Non-pigmented ciliary epithelial cell (primary cell): ENCODE data around the gene CABLES1.

Source experiments
- DNase-seq: peaks from one replicate; pipeline ENCODE4 v3.0.0-alpha.2; 2010; ENCODE audit warnings: low read depth

The CABLES1 gene

DNA sequence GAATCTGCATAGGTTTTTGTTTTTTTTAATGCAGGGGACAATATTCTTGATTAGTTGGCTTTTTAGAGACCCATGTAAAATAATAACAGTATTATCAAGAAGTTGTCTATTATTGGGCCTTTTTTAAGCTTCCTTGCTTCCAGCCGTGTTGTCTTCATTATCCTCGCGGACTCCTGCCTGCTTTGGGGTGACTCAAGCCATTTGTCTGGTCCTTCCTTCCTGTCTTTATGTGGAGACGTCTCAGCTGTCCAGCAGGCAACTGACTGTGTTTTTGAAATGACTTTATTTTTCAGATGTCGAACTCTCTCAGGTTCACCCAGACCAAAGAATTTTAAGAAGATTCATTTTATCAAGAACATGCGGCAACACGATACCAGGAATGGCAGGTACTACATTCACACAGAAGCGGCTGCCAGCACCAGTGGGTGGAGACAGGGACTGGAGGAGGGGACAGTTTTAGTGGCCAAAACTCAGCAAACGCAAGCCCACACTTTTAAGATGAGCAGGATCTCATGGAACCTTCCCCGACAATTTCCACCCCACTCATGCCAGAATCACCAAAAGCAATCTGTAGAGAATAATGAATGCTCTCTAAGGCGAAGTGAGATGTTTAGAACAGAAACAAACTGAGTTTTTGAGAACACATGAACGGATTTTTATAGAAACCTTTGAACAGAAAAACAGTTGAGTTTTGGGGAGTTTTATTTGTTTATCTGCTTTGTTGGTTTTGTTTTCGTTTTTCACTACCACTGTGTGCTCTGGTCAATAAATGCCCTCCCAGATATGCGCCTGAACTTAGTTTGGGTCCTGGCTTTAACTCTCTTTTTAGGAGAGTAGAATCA lies 59.1 kb downstream of the CABLES1 start:
- no peak for DNase-seq

DNA sequence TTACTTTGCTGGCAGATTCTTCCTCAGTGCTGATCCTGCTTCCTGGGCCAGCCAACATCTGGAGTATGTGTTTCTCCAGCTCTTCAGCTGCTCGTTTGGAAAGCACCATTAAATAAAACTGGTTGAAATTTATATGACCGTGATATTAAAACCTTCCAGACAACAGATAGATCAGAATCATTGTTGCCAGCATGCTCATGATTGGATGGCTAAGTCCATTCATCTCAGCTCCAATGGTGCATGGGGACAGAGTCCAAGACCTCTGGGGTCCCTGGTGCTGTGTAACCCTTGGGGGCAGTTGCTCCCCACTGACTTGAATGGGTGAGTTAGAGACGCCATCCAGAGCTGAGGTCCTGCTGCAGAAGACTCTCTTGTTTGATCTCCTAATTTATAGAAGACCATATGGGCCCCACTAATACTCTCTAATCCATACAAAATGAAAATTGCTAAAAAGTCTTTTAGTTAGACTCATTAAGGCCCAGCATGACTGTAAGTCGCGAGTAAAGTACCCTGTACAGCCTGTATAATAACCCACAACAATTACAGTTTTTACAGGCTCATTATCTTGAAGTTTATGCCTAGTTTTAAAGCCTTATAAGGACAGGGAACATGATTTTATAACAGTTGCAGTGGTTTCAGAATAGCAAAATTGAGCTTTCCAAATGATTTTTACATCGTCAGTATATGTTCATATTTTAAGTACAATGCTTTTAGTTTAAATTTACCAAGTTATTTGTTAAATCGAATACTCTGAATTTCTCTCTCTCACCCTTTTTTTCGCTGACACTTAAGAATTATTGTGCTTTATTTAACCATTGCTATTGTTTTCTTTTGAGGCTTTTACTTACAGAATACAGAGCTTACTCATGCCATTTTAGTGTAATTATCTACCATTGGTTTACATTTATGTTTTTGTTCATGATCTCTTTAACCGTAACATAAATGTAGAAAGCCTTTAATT lies 60.0 kb downstream of the CABLES1 start:
- DNase-seq = no peak

DNA sequence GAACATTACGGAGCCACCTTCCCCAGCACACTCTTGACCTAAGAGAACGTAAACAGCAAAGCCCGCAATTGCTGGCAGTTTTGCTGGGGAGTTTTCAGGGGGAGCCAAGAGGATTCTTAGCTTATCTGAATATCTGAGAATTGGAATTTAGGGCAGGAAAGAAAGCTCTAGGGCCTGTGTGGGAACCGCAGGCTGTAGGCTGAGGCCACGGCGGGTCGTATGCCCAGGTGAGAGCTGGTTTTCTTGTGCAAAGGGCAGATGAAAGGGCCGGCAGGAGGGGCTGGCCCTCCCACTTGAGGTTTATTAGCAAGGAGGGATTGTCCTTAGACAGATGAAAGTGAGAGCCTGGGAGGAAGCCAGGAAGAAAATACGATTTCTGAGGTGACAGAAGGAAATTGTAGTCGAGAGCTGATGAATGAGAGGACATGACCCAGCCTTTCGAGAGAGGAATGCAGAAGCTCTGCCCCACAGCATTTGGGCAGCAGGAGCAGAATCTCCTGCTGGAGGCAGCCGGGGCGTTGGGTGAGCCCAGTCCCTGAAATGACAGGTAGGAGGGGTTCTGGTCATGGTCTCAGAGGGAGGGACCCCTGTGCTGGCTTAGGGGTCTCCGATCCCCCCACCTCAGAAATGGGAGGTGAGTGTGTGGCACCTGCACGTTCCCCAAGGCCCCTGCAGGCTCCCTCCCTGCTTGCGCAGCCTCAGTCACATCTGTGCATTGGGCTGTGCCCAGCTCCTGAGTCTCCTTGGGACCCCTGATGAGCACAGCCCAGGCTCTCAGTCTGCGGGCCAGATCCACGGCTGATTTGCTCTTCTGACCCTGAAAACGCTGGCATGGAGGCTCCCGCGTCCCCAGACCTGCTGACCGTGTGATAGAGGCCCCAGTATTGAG lies 61.1 kb downstream of the CABLES1 start:
- DNase-seq = no peak

DNA sequence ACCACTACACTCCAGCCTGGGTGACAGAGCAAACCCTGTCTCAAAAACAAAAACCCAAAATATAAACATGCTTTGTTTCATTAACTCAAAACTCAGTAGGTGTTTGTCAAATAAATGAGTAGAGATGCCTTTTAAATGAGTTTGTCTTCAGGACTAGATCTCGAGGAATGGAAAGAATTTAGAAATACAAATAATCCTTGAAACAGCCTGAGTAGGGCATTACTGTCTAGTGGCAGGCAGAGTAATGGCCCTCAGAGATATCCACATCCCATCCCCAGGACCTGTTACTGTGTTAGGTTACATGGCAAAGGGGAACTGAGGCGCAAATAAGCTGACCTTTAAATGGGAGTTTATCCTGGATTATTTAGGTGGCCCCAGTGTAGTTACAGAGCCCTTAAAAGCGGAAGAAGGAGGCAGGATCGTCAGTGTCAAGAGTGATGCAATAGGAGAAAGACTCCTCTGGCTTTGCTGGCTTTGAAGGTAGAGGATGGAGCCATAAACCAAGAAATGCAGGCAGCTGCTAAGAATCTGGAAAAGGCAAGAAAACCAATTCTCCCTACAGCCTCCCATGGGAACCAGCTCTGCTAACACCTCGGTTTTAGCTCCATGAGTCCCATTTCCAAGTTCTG lies 63.0 kb downstream of the CABLES1 start:
- no peak for DNase-seq

DNA sequence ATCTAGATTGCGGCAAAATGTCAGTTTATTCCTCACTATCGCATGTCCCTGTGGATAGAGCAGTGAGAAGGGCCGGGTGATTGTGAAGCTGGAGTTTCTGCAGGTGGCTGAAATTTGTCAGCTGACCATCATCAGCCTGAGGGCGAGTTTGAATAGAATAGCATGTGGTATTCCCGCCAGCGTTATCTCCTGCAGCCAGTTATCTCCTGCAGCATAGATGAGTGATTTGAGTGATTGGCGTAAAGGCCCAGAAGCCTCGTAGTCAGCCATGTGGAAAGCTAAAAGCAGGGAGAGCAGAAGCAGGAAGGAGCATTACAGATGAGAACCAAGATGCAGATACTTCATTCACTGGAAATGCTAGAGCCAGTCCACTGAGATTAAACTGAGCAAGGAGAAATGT lies 65.5 kb downstream of the CABLES1 start:
- no peak for DNase-seq

DNA sequence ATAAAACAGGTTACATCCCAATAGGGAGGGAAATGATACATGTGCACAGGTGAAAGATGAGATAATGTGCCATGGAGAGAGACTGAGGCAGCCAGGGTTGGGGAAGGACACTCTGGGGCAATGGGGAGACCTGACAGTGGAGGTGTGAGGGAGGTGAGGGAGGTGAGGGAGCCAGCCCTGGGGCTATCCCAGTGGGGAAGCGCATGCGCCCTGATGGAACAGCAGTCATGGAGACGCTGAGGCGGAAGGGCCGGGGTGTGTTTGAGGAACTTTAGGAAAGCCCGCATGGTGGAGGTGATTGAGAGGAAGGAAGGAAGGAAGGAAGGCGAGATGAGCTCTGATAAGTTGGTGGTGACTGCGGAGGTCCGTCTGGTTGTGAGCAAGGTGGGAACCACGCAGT lies 66.5 kb downstream of the CABLES1 start:
- no peak for DNase-seq

DNA sequence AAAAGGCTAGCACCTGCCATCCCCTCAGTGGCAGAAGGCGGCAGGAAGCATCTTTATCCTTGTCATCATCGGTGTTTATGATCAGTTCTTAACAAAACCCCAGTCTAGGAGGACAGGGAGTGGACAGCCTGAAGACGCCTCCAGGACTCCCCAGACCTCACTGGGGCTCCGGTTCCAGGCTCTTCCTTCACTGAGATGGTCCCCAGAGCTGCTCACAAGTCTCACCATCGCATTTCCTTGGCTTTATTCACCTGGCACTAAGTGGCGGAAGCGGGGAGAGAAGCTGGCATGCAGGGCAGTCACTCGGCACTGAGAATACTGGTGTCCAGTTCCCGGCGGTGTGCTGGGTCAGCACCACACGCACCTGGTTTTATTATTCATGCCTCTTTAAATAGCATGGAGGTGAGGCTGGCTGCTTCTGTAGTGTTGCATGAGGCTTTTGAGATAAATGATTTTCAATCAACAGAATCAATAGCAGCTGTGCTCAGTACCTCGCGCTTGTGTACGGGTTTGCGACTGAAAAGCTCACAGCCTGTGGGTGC lies 68.7 kb downstream of the CABLES1 start:
- DNase-seq = no peak

DNA sequence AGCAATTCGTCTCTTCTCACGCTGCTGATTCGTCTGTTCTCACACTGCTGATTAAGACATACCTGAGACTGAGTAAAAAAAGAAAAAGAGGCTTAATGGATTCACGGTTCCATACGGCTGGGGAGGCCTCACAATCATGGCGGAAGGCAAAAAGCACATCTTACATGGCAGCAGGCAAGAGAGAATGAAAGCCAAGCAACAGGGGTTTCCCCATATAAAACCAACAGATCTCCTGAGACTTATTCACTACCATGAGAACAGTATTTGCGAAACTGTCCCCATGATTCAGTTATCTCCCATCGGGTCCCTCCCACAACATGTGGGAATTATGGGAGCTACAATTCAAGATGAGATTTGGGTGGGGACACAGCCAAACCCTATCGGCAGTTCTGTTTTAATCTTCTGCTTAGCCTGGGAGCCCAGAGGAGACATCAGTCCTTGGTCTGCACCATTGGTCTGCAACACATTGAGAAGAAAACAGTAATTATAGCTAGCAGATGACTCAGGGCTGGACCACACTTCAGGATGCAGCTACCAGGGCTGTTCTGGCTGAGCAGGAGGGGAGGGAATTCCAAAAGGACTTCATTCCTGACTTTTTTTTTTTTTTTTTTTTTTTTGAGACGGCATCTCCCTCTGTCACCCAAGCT lies 69.4 kb downstream of the CABLES1 start:
- no peak for DNase-seq

DNA sequence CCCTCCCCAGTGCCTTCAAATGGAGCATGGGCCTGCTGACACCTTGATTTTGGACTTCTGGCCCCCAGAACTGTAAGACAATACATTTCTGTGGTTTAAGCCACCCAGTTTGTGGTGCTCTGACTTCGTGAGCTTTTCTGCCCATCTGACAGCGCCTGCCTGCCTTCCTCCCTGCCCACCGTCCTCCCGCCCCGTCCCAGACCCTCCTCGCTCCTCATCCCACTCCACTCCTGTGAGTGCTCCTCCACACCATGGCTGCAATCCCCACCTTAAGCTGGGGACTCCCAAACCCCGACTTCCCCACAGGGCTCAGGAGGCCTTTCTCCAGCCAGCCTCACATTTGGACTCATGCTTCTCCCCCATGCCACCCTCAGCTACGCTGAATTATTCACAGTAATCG lies 70.7 kb downstream of the CABLES1 start:
- DNase-seq = no peak

DNA sequence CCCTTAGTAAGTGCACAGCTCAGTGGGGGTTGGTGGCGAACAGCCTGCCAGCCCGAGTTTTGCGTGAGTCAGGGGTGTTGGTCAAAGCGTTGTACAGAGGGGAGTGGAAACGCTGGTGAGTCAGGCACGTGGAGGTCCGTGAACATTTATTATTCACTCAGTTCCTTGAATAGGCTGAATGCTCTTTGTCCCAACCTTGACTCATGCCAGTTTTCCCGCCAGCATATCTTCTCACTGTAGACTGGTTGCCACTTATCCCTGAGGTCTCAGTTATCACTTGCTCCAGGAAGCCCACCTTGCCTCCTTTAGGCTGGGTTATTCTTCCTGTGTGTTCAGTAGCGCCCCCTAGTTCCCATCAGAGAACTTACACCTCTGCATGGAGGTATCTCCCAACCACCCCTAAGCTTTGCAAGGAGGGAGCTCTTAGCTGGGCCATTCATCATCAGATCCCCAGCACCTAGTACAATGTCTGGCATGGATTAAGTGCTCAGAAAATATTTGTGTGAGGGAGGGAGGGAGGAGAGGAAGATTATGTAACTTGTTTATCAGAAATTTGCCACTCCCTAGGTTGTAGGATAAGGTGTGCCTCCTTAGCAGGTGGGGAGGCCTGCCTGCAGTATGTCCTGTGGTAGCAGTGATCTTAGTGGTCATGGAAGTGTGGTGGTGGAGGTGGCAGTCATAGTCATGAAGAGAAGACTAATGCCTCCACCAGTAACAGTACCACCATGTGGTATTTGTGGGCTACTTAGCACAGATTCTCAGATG lies 72.1 kb downstream of the CABLES1 start:
- DNase-seq = no peak

DNA sequence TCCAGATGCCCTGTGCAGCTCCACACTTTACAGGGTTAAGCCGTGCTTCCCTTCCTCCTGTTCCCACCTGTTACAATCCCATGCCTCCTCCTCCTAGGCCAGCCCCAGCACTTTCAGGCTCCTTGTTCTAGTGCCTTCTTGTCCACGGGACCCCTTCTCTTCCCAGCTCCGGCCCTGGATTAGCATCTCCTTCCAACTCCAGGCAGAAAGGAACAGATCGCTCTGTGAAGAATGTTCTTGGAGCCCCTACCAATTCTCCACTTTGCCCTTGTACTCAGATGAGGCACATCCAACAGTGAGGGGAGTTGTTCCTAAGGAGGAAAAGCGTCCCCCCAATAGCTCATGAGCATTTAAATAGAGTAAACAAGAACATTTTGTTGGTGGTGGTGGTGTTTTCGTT lies 72.7 kb downstream of the CABLES1 start:
- DNase-seq = no peak

DNA sequence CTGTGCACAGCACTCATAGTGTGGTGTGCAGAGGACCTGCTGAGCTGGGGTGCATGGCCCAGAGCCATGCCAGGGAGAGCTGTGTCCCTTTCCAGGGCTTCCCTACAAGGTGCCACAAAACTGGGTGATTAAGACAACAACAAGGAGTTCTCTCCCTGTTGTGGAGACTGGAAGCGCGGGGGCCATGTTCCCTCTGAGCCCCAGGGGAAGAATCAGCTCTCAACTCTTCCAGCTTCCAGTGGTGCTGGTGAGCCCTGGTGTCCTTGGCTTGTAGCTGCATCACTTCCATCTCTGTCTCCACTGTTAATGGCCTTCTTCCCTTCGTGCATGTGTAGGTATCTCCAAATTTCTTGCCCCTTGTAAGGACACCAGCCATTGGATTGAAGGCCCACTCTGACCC lies 73.3 kb downstream of the CABLES1 start:
- DNase-seq = no peak

DNA sequence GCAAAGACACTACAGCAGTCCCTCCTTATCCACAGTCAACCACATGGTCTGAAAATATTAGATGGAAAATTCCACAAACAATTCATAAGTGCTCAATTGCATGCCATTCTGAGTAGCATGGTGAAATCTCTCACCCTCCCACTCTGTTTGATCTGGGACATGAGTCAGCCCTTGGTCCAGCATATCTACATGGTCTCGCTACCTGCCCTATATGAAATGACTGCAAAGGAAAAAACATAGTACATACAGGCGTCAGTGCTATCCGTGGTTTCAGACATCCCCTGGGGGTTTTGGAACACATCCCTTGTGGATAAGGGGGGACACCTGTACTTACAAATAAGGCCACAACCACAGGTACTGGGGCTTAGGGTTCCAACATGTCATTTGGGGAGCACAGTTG lies 73.7 kb downstream of the CABLES1 start:
- DNase-seq = no peak

DNA sequence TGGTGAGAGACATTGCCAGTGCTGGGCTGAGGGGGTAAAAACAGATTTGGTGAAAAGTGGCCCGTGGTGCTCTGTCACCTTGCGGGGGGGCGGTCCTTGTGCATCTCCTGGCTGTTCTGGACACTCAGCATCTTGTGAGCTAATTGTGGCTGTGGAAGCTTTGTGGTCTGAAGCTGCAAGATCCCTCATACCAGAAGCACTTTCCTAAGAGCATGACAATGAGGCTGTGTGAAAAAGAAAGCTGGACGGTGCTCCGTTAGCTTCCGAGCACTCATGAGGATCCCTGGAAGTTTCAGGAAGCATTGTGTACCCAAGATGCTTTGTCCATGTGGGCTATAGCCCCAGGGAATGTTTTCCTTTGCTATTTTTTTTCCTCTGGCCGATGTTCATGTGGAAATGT lies 74.5 kb downstream of the CABLES1 start:
- no peak for DNase-seq

DNA sequence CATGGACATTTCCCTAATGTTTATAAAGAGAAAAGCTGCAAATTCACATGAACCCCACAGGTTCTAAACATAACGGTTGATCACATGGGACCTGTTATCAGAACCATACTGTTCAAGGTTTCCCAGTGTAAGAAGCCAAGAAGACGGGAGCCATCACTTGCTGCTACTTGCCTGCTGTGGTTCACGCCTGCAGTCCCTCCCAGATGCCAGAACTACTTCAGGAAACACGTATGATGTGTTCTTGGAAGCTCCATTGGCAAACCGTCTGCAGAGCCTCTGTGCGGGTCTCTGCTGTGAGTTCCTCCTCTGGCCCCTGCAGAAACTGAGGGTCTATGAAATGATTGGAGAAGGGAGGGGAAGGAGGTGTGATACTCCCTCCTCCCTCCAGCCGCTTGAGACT lies 75.2 kb downstream of the CABLES1 start:
- no peak for DNase-seq

DNA sequence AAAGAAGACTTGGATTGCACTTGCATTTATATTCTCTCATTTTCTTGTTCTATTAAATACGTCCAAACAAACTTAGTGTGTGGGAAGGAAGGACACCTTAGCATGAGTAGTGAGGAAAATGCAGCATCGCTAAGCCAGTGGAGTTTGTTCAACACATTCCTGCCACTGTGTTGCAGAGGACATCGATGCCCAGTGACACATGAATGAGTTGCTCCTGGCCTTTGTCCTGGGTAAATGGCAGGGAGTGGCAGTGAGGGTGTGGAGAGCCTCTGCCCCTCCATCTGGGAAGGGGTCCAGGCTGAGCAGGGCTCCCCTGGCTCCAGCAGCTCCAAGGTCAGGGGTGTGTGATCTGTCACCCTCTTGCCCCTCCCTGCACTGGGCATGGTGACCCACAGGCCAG lies 75.9 kb downstream of the CABLES1 start:
- no peak for DNase-seq

DNA sequence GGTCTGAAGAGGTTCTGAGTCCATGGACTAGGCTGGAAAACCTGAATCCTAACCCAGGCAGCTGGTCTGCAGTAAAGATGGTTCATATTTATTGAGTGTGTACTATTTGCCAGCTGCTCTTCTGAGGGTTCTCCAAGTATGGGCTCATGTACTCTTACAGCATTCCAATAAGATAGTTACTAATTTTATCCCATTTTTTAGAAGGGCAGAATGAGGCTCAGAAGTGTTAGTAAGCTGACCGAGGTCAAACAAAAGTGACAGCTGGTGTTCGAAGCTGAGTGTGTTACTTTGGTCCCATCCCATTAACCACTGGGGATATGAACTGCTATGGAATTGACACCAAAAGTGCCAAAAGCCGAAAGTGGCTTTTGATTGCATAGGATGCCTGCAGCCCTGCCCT lies 76.9 kb downstream of the CABLES1 start:
- DNase-seq = no peak

DNA sequence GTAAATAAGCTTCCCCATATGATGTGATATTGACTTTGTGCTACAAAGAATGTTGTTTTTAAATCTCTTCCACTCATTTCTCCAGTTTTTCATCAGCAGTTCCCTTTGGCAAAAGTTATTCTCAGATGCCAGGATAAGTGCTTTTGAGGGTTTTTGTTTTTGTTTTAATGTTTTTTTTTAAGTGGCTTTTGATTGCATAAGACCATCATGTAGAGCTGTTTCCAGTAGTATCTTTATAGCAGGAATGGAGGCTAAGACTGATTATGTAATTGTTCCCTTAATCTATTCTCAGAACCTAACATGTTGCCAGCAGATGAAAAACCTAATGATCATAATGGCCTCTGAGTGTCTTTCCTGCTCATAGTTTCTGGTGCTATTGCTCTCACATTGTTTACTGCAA lies 77.9 kb downstream of the CABLES1 start:
- DNase-seq = no peak

DNA sequence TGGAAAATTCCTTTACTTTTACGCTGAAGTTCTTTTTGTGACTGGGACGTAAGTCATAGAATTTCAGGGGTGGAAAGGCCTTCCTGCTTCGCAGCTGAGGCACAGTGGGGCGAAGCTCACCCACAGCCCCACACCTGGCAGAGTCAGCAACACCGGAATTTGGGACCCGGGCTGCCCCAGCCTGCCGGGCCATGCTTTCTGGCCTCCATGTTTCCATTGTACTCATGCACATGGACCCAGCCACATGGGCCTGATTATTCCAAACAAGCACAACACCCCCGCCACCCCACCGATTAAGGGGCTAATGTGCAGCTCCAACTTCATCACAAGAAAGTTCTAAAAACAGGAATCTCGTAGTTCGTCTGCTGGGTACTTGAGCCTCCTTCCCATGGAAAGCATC lies 82.5 kb downstream of the CABLES1 start:
- DNase-seq = no peak

DNA sequence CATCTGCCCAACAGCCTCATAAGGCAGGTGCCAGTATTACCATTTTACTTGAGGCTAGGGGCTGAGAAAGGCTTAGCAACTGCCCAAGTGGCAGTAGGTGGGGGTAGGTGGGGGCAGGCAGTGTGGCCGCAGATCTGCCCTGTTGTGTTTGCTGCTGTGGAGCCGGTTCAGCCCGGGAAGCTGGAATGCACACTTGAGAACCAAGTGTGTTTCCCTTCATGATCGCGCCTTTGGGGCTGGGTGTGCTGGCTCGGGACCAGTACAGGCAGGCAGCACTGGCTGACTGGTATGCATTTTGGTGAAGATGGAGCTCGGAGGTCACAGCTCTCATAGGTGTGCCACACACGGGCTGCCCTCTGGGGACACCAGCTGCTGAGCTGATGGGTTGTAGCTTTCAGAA lies 85.1 kb downstream of the CABLES1 start:
- no peak for DNase-seq
